C4-2B (cell line): ENCODE results near the gene OPRD1.

Experiments used
- ZFX ChIP-seq: fragments of 450-650 bp; IDR thresholded peaks from 2 replicates; pipeline ENCODE4 v1.6.1; 2017
- TF ChIP-seq, protein P1 (sequence below): fragments of 450-650 bp; conservative IDR thresholded peaks from 2 replicates; pipeline ENCODE4 v1.5.1; 2017; ENCODE audit warnings: mild to moderate bottlenecking

DNA sequence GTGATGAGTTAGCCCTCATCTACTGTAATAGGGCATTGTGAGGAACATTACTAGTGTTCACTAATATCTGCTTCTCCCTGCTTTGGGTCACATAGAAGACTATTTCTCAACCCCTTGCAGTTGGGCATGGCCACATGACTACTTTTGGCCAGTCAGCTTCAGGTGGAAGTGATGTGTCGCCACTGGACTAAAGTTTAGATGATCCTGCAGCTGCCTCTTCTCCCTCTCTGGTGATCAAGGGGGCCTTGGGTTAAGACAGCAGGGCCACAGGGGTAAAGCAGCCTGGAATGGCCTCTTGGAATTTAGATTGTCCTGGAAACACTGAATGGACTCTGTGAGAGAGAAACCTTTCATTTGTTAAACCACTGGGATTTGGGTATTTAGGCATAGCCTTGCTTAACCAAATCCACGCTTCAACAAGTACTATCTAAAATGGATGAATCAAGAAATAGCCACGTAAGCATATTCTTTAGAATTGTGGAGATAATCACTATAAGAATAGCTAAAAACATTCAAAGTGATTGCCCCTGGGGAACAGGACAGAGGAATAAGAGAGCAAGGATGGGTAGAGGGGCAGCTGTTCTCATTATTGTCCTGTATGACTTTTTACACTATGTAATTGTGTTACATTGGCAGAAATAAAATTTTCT is 41.2 kb downstream of the OPRD1 start:
- no peak for TF ChIP-seq ZFX
- TF ChIP-seq, protein P1, sequence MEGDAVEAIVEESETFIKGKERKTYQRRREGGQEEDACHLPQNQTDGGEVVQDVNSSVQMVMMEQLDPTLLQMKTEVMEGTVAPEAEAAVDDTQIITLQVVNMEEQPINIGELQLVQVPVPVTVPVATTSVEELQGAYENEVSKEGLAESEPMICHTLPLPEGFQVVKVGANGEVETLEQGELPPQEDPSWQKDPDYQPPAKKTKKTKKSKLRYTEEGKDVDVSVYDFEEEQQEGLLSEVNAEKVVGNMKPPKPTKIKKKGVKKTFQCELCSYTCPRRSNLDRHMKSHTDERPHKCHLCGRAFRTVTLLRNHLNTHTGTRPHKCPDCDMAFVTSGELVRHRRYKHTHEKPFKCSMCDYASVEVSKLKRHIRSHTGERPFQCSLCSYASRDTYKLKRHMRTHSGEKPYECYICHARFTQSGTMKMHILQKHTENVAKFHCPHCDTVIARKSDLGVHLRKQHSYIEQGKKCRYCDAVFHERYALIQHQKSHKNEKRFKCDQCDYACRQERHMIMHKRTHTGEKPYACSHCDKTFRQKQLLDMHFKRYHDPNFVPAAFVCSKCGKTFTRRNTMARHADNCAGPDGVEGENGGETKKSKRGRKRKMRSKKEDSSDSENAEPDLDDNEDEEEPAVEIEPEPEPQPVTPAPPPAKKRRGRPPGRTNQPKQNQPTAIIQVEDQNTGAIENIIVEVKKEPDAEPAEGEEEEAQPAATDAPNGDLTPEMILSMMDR = no peak
